Left kidney (tissue), 2 donors: ENCODE results near the gene PRKN. TPM values are rescaled to one million over a fixed set of nuclear protein-coding genes. Genes with fewer than 3 reads are reported as not detected.

Source experiments
- DNase-seq: peaks from one replicate; pipeline ENCODE4 v3.0.0-alpha.2; 2013
- polyA plus RNA-seq: library from polyadenylated mRNA; unstranded; fragments of 120-200 nt; gene quantifications from one replicate; pipeline ENCODE4 v1.2.1, GENCODE V29; 2013; ENCODE audit not compliant: insufficient read length

The PRKN gene
- polyA plus RNA-seq, 1 donor = 7.7 TPM

DNA sequence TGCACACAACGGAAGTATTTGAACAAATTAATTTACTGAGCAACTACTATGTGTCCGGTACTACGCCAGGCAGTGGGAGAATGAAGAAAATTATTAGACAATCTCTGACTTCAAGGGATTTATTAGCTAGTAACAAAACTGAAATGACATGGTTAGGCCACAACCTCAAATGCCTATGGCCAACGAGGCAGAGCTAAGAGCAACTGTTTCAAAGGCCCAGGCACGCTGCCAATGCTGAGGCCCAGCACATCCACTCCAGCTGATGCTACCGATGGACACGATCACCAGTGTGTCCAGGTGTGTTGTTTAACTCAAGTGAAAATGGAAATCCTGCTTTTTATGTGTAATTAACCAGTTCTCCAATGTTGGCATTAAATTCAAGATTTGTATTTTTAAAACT is 420.9 kb downstream of the PRKN start:
- no peak for DNase-seq

DNA sequence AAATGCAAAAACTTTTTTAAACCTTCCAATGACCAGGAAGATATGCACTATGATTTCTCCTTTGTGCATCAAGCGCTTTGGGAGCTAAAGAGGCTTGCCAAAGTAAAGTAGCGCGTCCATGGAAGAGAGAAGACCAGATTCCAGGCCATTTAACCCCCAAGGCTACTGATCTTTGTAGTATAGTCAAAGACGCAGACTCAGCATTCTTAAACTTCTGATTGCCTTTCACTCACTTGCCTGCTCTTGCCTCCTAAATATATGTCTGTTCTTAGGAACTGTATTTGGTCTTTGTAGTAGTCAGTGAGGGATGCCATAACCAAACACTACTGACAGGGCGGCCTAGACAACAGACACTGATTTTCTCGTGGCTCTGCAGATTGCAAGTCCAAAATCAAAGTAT is 426.4 kb downstream of the PRKN start:
- DNase-seq = no peak

DNA sequence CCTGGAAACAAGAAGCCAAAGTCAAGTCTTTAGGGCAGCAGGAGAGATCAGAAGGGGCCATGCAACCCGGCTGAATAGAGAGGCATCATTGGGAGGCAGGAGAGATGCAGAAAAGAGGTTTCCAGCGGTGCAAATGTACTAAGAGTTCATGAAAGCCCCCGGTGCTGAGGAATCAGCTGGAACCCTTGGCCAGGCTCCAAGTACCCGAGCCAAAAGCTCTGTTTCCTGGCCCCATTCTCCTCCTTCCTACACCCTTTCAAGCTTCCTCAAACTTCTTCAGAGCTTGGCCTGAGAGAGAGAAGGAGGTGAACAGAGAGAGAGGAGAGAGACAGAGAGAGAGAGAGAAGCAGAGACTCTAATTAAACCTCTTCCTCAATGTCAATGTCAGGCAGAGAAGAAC is 433.5 kb downstream of the PRKN start:
- peak; percentile 12 for DNase-seq

DNA sequence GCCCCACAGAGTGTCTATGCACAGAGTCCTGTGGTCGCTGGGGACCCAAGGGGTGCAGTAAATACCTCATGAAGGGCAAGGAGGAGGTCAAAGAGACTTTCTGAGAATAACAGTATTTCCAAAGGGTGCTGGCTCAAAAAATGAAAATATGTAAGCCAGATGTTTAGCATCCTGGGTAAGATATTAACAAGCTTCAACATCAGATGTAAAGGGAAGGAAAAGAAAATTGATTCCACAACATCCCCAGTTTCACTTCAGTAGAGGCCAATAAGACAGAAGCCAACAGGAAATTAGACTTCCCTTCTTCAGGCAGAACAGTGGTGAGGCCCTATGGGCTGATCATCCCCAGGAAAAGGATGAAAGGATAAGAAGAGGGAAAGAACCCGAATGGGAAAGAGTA is 434.7 kb downstream of the PRKN start:
- DNase-seq = no peak

DNA sequence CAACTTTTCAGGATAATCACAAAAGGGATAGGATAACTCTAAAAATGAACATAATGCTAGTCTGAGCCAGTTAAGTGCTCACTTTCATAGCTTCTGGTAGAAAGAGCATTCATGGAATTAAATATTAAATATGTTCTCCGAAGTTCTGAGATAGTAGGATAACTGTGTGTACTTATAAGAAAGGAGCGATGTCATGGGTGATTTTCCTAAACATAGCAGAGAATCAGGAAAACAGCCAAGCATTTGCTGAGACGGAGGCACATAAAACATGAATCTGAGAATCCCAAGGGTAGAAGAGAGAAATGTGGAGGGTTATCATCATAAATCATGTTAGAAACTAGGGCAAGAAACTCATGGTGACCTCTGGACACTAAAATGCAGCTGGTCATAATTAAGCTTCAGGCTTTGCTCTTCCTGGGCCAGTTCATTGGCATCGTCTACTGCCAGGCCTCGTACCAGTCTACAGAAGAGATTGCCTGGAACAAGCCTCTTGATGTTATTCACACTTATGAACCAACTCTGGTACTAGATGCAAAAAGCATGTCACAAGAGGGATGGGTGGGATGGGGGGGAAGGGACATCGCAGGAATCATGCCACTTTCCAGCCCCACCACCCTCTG is 436.6 kb downstream of the PRKN start:
- no peak for DNase-seq

DNA sequence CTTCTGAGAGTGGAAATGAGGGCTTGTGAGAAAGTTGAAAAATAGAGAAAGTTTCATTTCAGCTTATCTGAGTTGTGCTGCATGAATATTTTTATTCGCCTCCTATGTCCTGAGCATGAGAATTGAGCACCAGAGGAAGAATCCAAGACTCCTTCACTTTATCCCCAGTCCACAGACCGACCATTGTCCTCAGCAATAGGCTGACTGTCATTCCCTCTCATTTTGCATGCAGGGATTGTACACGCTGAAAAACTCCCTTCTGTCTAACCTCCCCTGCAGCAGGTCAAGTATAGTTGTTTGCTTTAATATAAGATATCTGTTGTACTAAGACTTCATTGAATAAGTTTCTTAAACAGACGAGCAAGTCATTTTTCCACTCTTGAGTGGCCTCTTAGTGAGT is 437.6 kb downstream of the PRKN start:
- no peak for DNase-seq

DNA sequence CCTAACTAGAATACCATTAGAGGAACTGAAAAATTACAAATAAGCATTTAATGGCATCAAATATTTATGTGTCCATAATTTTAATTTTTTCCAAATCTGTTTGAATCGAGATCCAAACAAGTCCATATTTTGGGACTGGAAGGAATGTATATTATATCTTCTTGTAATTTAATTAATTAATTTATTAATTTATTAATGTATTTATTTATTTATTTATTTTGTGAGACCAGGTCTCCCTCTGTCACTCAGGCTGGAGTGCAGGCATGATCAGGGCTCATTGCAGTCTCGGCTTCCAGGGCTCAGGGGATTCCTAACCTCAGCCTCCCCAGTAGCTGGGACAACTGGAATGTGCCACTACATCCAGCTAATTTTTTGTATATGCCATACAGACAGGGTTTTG is 453.6 kb downstream of the PRKN start:
- no peak for DNase-seq

DNA sequence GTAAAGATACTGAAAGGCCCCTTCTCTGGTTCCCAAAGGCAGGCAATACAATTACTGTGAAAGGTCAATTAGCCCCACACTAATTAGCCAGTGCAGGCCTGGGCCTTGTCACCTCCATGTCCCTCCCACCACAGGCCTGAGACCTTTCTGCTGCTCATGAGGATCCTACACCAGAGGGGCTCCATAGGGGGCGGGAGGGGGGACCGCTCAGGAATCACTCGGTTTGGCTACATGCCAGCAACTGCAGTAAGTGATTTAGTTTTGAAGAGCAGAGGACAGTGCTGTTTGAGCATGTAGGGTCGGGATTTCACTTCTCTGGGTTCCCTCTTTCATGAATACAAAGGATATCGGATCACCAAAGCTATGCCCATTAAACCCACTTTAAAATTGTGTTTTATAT is 455.6 kb downstream of the PRKN start:
- no peak for DNase-seq

DNA sequence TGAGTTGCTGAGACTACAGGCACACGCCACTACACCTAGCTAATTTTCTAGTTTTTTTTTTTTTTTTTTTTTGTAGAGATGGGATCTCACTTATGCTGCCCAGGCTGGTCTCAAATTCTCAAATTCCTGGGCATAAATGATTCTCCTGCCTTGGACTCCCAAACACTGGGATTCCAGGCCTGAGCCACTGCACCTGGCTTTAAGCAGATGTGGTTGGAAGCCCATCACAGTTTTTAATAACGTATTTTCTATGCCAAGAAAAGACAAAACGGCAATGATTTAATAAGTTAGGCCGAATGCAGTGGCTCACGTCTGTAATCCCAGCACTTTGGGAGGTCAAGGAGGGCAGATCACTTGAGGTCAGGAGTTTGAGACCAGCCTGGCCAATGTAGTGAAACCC is 456.6 kb downstream of the PRKN start:
- no peak for DNase-seq

DNA sequence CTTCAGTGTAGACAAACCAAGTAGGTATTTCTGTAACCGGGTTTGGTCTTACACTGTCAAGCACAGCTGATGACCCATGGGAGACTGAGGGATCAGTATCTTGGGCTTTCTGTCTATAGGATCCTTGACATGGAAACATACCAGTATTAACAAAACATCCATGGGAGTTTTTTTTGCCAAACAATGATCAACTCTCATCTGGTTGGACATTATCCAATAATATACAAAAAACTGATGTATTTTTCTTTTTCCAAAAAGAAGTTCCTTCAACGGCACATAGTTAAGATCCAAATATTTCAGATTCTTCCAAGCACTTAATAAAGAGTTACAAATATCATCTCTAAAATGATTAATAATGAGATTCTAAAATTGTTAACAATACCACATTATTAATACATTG is 459.9 kb downstream of the PRKN start:
- no peak for DNase-seq

DNA sequence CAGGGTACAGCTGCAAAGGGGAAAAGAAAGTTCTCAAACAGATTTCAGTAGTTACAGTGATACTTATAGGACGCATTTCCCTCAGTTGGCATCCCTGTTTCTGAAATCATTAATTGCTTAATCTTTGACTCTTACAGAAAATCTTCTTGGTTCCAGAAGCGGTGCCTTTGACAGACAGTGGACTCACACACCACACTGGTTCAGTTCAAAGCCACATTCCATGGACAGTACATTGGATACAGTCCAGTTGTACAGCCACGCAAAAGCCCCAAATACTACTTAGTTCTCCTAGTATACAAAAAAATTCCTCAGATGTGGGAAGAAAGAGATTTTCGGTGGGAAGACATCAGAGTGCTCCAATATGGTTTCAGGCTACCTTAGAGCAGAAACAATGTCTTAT is 460.4 kb downstream of the PRKN start:
- no peak for DNase-seq

DNA sequence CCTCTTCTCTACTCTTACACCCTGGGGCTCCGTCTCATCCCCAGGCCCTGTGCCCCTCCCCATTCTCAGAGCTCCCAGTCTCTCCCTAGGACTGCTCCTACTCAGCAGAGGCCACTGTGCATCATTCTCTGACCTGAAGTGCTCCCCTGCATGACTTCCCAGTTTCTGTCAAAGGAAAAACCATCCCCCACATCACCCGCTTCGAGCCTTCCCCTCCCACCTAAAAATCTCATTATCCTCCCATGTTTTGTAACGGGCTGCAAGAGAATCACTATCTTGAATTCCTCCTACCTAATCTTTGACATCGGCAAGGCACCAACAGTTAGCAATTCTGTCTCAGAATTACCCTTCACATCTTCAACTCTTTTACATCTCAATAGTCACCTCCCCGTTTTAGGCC is 463.0 kb downstream of the PRKN start:
- no peak for DNase-seq

DNA sequence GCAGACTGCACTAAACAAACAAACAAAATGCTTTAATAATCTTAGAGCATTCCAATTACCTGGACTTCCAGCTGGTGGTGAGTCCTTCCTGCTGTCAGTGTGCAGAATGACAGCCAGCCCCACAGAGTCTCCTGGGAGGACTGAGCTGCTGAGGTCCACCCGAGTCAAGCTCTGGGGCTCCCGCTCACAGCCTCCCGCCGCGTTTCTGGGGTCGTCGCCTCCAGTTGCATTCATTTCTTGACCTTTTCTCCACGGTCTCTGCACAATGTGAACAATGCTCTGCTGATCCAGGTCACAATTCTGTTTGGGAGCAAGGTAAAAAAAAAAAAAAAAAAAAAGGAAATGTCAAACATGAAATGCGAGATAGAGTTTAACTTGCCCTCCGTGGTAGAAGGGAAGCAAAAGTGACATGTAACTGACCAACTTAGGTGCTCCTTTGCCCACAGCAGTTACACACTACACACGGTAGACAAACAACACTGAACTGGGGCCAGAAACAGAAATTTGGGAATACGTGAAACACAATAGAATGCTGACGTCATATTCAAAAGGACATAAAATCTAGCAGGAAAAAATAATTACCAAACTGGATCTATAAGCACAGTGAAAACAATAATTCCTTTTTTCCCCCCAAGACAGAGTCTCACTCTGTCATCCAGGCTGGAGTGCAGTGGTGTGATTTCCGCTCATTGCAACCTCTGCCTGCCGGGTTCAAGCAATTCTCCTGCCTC is 464.9 kb downstream of the PRKN start:
- DNase-seq = no peak

DNA sequence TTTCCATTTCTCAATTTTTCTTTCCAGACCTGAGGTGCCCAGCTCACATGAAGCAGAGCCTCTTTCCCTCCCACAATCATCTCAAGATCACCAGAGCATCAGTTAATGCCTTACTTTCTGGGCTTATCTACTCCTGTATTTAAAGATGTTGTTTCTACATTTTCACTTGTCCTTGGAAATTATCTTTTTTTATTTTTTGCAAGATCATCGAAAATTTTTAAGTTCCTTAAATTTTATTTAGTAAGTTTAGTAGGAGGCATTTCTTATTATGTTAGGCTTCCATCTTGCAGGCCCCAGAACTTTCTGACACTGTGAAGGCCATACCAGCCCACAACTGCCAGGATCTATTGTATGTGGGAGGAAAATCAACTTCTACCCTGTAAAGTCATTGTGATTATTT is 466.0 kb downstream of the PRKN start:
- DNase-seq = no peak

DNA sequence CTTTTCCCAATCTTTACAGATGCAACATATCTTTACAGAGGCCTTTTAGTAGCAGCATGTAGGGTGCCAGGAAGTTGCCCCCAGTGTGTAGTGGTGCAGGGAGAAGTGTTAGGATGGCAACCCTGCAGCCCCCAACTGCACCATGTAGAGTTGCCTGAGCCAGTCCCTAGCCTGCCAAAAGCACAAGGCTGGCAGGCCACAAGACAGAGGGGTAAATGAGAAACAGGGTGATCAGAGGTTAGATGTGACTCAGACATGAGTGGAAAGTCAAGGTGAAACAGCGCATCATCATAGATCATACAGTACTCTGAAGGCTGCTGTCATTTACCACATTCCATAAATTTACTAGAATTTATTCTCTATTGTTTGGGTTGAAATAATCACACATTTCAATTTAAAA is 467.5 kb downstream of the PRKN start:
- DNase-seq = no peak

DNA sequence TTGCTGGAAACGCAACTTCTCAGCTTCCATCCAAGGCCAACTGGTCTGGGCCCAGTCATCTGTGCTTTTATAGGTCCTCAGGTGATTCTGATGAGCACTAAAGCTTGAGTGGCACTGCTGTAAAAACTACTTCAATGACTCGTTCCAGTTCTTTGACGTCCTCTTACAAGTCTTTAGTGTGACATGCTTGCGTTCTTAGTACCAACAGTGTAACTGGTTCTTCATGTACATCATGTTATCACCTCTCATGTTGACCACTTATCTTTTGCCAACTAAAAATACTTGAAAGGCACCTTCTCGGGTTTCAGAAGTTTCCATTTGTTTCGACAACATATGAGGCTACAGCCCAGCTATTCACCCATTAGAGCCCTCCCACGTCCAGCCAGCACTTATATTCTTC is 468.9 kb downstream of the PRKN start:
- no peak for DNase-seq

DNA sequence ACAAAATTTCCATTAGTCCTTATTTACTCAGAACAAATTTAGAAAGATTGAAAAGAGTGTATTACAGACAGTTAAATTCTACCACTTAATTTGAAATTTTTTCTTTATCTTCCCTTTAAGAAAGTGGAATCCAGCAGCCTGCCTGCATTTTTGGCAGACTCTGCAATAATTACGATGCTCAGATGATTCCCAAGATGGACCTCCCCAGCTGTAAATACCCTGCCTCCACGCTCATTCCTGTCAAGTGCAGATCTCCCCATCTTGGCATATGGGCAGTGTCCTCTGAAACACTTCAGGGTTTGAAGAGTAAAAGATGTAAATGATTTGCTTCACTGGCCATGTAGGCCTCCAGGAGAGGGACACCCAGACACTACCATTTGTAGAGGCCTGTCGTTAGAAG is 471.2 kb downstream of the PRKN start:
- no peak for DNase-seq

DNA sequence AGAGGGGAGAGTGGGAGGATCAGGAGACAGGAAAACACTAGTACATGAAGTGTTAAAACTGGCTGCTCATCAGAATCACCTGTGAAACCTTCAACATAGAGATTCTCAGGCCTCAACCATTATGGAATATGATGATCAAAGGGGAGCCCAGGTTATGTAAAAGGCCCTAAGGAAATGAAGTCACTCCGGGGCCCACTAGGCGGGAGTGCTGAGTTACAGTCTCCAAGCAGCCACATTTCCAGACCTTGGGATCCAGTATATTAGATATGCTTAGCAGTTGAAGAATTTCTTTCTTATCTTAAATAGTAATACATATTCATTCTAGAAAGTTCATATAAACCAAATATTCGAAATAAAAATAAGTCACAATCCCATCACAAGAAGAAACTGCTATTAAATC is 476.3 kb downstream of the PRKN start:
- DNase-seq = no peak

DNA sequence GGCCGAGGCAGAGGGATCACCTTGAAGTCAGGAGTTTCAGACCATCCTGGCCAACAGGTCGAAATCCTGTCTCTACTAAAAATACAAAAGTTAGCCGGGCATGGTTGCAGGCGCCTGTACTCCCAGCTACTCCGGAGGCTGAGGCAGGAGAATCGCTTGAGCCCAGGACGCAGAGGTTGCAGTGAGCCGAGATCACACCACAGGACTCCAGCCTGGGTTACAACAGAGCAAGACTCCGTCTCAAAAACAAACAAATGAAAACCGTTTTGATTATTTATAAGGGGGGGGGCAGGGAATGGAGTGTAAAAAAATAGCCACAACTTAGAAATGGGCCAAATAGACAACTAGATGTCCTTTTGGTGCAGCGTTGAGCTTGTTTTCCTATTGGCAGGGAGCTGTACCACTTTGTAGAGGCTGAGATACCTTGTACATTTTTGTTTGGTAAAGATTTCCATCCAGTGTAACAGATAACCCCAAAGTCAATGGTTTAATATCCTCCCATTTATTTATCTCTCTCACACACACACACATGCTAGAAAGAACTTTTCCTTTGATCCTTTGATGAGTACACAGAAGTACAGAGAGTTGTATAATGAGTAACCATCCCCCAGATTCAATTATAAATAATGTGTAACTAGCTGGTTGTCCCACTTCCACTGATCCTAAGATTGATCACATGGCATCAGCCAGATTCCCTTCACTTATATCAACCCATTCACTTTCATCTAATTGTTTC is 477.5 kb downstream of the PRKN start:
- DNase-seq = no peak

DNA sequence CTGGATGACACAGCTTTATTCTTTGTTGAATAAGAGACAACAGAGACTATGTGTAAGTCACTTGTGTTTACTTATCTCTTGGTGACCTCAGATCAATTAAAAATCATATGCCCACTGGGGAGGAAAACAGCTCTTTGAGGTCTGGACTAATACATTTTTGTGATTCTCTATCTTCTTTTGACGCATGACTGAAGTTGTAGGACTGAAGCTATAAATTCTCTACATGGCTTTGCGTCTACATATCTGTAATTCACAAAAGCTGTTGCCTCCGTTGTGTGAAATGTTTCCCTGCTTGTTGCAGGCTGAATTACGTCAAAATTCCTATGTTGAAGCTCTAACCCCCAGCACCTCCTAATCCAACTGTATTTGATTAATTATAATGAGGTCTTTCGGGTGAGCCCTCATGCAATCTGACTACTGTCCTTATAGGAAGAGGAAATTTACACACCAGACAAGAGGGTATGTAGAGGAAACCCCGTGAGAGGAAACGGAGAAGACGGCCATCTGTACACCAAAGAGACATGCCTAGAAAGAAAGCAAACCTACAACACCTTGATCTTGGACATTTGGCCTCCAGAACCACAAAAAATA is 481.6 kb downstream of the PRKN start:
- DNase-seq = no peak

DNA sequence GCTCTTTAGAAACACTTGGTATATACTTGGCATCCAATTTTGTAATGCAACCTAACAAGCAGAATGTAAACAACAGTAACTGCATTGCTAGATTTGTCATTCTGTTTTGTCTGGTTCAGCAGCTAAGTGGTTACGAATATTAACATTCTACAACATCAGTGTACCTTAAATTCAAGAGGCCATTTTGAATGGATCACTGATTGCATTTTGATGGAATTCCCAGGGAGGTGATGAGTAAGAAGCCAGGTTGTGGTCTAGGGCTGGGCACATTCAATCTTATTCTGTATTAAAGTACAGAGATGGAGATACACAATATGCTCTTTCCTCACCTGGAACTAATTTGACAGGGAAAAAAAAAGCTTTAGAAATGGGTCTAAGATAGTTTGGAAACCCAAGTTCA is 483.5 kb downstream of the PRKN start:
- no peak for DNase-seq

DNA sequence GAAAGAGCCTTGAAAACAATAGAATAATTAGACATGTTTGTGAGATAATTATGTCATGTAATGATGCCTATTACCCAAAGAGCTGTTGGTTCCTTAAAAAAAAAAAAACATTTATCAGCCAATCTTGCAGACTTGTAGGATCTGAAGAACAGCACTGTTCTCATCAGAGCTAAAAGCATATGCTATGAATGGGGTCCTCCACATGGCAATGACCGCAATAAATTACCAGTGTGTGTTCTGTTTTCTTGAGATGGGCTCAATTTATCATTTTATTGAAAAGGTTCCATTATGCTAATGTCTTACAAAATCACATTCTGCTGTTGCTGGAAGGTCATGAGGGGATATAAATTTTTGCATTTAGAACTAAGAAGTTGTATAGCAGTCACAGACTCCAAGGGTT is 484.7 kb downstream of the PRKN start:
- no peak for DNase-seq

DNA sequence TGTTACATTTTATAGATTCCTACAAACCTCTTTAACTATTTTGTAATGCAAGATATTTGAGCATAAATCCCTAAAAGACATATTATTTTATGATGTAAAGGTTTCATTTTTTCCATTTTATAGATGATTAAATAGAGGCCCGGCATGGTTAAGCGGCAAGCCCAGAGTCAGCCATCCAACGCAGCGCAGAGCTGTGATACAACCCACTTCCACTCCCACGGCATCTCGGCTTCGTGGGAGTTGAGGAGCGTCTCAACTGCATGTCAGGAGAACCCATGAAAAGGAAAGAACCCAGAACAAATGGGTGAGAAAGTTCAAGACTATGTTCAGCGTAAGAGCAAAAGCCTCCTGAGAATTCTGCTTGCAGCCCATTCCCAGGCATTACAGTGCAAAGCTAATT is 488.2 kb downstream of the PRKN start:
- no peak for DNase-seq
